Measurements from ENCODE around the gene MTX1. TPM values are rescaled to one million over a fixed set of nuclear protein-coding genes. Genes with fewer than 3 reads are reported as not detected.

Gene MTX1
- total RNA-seq, 1 donor, result 42.7 TPM

- H3K9me3 ChIP-seq (ENCODE audit: low read depth, low read length), result no peaks in the 10 kb centered on the region
- H3K79me2 ChIP-seq (ENCODE audit: insufficient read depth, low read length), result peaks cover 14% of the 10 kb centered on the region
- no peaks in the 10 kb centered on the region for H4K20me1 ChIP-seq (ENCODE audit: insufficient read depth, low read length)
- H3K4me2 ChIP-seq (ENCODE audit: insufficient read depth, low read length), result peak overlapping the region; percentile 93
- H3K4me1 ChIP-seq (ENCODE audit: insufficient read depth, low read length), result peaks cover 22% of the 10 kb centered on the region
- no peaks in the 10 kb centered on the region for H3K27me3 ChIP-seq (ENCODE audit: insufficient read depth, low read length)
- peak; percentile 93 for DNase-seq (ENCODE audit: insufficient read length, low spot score, missing footprints)
- peaks cover 18% of the 10 kb centered on the region for H3K36me3 ChIP-seq (ENCODE audit: insufficient read depth, low read length)
- no peak for TF ChIP-seq CTCF (IDR thresholded peaks at IDR 0.05; ENCODE audit: extremely low read depth, low read depth, low read length)
- H3K4me3 ChIP-seq (ENCODE audit: insufficient read depth, low read length), result peak overlapping the region; percentile 67
- H3K27ac ChIP-seq (ENCODE audit: low read depth, low read length), result peak overlapping the region; percentile 13
- no peak overlapping the region for H2AFZ ChIP-seq (ENCODE audit: low read length)
These were observed 13.0 kb upstream of the MTX1 start for GRCh38 chr1:155195201-155196102.

- Histone ChIP-seq H4K20me1 (ENCODE audit: insufficient read depth, low read length) (no peaks in the 10 kb centered on the region), H2AFZ (ENCODE audit: low read length) (no peak overlapping the region), H3K79me2 (ENCODE audit: insufficient read depth, low read length) (peaks cover 14% of the 10 kb centered on the region), H3K27ac (ENCODE audit: low read depth, low read length) (peak overlapping the region; percentile 13), H3K4me3 (ENCODE audit: insufficient read depth, low read length) (no peak overlapping the region), H3K36me3 (ENCODE audit: insufficient read depth, low read length) (peaks cover 22% of the 10 kb centered on the region), H3K4me1 (ENCODE audit: insufficient read depth, low read length) (peaks cover 22% of the 10 kb centered on the region), H3K4me2 (ENCODE audit: insufficient read depth, low read length) (peak overlapping the region; percentile 93), H3K27me3 (ENCODE audit: insufficient read depth, low read length) (no peaks in the 10 kb centered on the region), H3K9me3 (ENCODE audit: low read depth, low read length) (no peaks in the 10 kb centered on the region)
- no peak for TF ChIP-seq CTCF (IDR thresholded peaks at IDR 0.05; ENCODE audit: extremely low read depth, low read depth, low read length)
- peak; percentile 61 for DNase-seq (ENCODE audit: insufficient read length, low spot score, missing footprints)
These were observed 12.2 kb upstream of the MTX1 start for GRCh38 chr1:155196103-155196892.

DNA sequence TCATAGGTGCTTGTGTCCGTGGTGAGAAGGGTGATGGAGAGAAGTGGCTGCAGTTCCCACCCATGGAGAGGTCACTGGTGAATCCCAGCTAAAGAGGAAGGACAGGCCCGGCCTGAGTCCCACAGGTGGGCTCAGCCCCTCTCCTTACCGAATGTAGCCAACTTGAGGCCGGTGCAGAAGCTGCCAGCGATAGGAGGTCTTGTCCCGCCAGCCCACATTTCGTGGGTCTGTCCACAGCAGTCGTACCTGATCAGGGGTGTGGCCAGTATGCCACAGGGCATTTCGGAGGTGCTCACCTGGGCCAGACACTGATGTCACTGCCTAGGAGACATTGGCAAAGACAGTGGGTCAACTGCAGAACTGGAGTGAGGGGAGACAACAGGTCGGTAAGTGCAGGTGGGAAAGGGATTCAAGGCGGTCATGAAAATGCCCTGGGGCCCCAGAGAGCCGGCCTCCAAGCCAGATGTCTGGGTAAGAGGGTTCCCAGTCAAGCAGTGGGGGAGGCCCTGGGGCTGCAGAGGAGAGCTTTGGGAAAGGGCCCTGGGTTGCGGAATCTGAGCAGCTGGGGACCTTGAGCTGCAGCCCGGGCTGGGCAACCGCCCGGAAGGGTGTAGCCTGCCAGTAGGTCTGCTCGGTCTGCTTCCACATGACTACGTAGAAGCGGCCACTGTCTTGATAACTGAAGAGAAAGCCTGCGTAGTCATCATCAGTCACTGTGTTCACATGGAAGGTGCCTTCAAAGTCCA is 11.4 kb upstream of the MTX1 start:
- peaks cover 27% of the 10 kb centered on the region for H3K36me3 ChIP-seq (ENCODE audit: insufficient read depth, low read length)
- H3K79me2 ChIP-seq (ENCODE audit: insufficient read depth, low read length), result peaks cover 14% of the 10 kb centered on the region
- DNase-seq (ENCODE audit: insufficient read length, low spot score, missing footprints), result peak; percentile 22
- H3K27me3 ChIP-seq (ENCODE audit: insufficient read depth, low read length), result no peaks in the 10 kb centered on the region
- no peaks in the 10 kb centered on the region for H3K9me3 ChIP-seq (ENCODE audit: low read depth, low read length)
- no peak for TF ChIP-seq CTCF (IDR thresholded peaks at IDR 0.05; ENCODE audit: extremely low read depth, low read depth, low read length)
- H4K20me1 ChIP-seq (ENCODE audit: insufficient read depth, low read length), result no peaks in the 10 kb centered on the region
- H2AFZ ChIP-seq (ENCODE audit: low read length), result no peak overlapping the region
- H3K27ac ChIP-seq (ENCODE audit: low read depth, low read length), result no peak overlapping the region
- H3K4me3 ChIP-seq (ENCODE audit: insufficient read depth, low read length), result no peak overlapping the region
- H3K4me2 ChIP-seq (ENCODE audit: insufficient read depth, low read length), result no peak overlapping the region
- peaks cover 22% of the 10 kb centered on the region for H3K4me1 ChIP-seq (ENCODE audit: insufficient read depth, low read length)

Data from osteoblast (primary cell).